ENCODE measurements around the gene NOMO2.
"Not testable (repeated sequence)": the region's sequence is repeated elsewhere in the genome, so short reads cannot be mapped to it uniquely, and the experiment has no call there.

NOMO2 gene

GRCh38 chr16:18561727-18562314 lies at the start of gene NOMO2:
TSS of gene NOMO2 (minus strand) at chr16:18562097. CDS start at chr16:18562040, 57 bp downstream.
- peak; percentile 98 for ATAC-seq

- ATAC-seq, result not testable (repeated sequence)
Measured at GRCh38 chr16:18610147-18610803, 48.4 kb upstream of the NOMO2 start.

- ATAC-seq, result not testable (repeated sequence)
Measured at GRCh38 chr16:18608271-18608670, 46.4 kb upstream of the NOMO2 start.

GRCh38 chr16:18603572-18604246 lies 41.8 kb upstream of the NOMO2 start:
- ATAC-seq, result not testable (repeated sequence)

GRCh38 chr16:18598582-18598981 lies 36.7 kb upstream of the NOMO2 start:
- ATAC-seq, result not testable (repeated sequence)

- peak; percentile 33 for ATAC-seq
Measured at GRCh38 chr16:18597734-18598133, 35.8 kb upstream of the NOMO2 start.

- ATAC-seq, result peak; percentile 53
Measured at GRCh38 chr16:18597319-18597718, 35.4 kb upstream of the NOMO2 start.

GRCh38 chr16:18595796-18596195 lies 33.9 kb upstream of the NOMO2 start:
- ATAC-seq, result not testable (repeated sequence)

GRCh38 chr16:18594880-18595279 lies 33.0 kb upstream of the NOMO2 start:
- peak; percentile 57 for ATAC-seq

GRCh38 chr16:18593904-18594303 lies 32.0 kb upstream of the NOMO2 start:
- not testable (repeated sequence) for ATAC-seq

GRCh38 chr16:18592982-18593381 lies 31.1 kb upstream of the NOMO2 start:
- 0 out of 2 replicates have a peak, but pooled peaks have one; percentile 43 for TF ChIP-seq ZNF70 (CRISPR knock-in tag; IDR thresholded peaks at IDR 0.05)
- ATAC-seq, result not testable (repeated sequence)

- peak; percentile 81 for ATAC-seq
Measured at GRCh38 chr16:18591908-18592307, 30.0 kb upstream of the NOMO2 start.

- ATAC-seq, result not testable (repeated sequence)
Measured at GRCh38 chr16:18591441-18591840, 29.5 kb upstream of the NOMO2 start.

GRCh38 chr16:18589806-18590205 lies 27.9 kb upstream of the NOMO2 start:
- ATAC-seq, result not testable (repeated sequence)

- ATAC-seq, result not testable (repeated sequence)
Measured at GRCh38 chr16:18586560-18587540, 25.0 kb upstream of the NOMO2 start.

GRCh38 chr16:18585789-18586188 lies 23.9 kb upstream of the NOMO2 start:
- not testable (repeated sequence) for ATAC-seq
